SU-DHL-6 (cell line): ENCODE data around the gene RGMA.

Source experiments
- H2AFZ ChIP-seq: fragments of 200-600 bp; sonication (generic); 2 replicates; pipeline ENCODE4 v1.6.1; 2014; ENCODE audit warnings: low read depth, mild to moderate bottlenecking, moderate library complexity, mixed read lengths, antibody characterized with exemption, low read length; ENCODE audit not compliant: severe bottlenecking
- H3F3A ChIP-seq: fragments of 200-600 bp; shearing (Covaris generic); 2 replicates; pipeline ENCODE4 v1.6.0; 2016; ENCODE audit warnings: antibody characterized with exemption, mild to moderate bottlenecking; ENCODE audit not compliant: insufficient read depth
- H3K27ac ChIP-seq: fragments of 200-600 bp; sonication (generic); 2 replicates; pipeline ENCODE4 v1.5.1; 2016; ENCODE audit warnings: low read depth, mild to moderate bottlenecking, low read length, moderate library complexity, mixed read lengths
- H3K27me3 ChIP-seq: fragments of 200-600 bp; sonication (generic), shearing (Covaris generic); 2 replicates; pipeline ENCODE4 v1.6.0; 2014; ENCODE audit warnings: mild to moderate bottlenecking, low read length
- H3K36me3 ChIP-seq: fragments of 200-600 bp; sonication (generic); 2 replicates; pipeline ENCODE4 v1.6.1; 2014; ENCODE audit warnings: mild to moderate bottlenecking, low read length, mixed read lengths
- H3K4me2 ChIP-seq: fragments of 300-600, 200-600 bp; shearing (Covaris generic), sonication (generic); 2 replicates; pipeline ENCODE4 v1.6.0; 2014; ENCODE audit warnings: low read length, low read depth, mild to moderate bottlenecking; ENCODE audit not compliant: poor library complexity, severe bottlenecking
- H3K4me3 ChIP-seq: fragments of 200-600 bp; sonication (generic); 2 replicates; pipeline ENCODE4 v1.5.1; 2014; ENCODE audit warnings: antibody characterized with exemption, low read length, mild to moderate bottlenecking, mixed read lengths; ENCODE audit not compliant: insufficient read depth, poor library complexity, severe bottlenecking
- H3K79me2 ChIP-seq: fragments of 200-600 bp; sonication (generic); 2 replicates; pipeline ENCODE4 v1.6.1; 2014; ENCODE audit warnings: mild to moderate bottlenecking, low read length, moderate library complexity; ENCODE audit not compliant: insufficient read depth
- H3K9ac ChIP-seq: fragments of 200-600 bp; sonication (generic); 2 replicates; pipeline ENCODE4 v1.7.0; 2014; ENCODE audit warnings: mild to moderate bottlenecking, low read length
- H3K9me2 ChIP-seq: fragments of 200-600 bp; sonication (generic); replicated peaks from 2 replicates; pipeline ENCODE4 v1.6.1; 2014; ENCODE audit warnings: low read length; ENCODE audit not compliant: insufficient read depth
- H3K9me3 ChIP-seq: fragments of 200-600 bp; sonication (generic); 2 replicates; pipeline ENCODE4 v1.6.1; 2014; ENCODE audit warnings: low read length, mixed read lengths; ENCODE audit not compliant: insufficient read depth
- H4K20me1 ChIP-seq: fragments of 200-600 bp; sonication (generic); 2 replicates; pipeline ENCODE4 v1.6.1; 2014; ENCODE audit warnings: low read depth, mild to moderate bottlenecking, antibody characterized with exemption, low read length, moderate library complexity, mixed read lengths
- EZH2phosphoT487 ChIP-seq: fragments of 200-600 bp; sonication (generic), shearing (Covaris generic); conservative IDR thresholded peaks from 2 replicates; pipeline ENCODE4 v1.6.1; 2018; ENCODE audit warnings: mild to moderate bottlenecking, antibody characterized with exemption, low read length, moderate library complexity, mixed read lengths
- TF ChIP-seq, protein P1 (sequence below): fragments of 200-600 bp; sonication (generic); IDR thresholded peaks from one replicate; pipeline ENCODE4 v1.5.1; 2017; ENCODE audit warnings: antibody characterized with exemption, mild to moderate bottlenecking, low read length, moderate library complexity; ENCODE audit not compliant: insufficient read depth, poor library complexity, severe bottlenecking

The RGMA gene

DNA sequence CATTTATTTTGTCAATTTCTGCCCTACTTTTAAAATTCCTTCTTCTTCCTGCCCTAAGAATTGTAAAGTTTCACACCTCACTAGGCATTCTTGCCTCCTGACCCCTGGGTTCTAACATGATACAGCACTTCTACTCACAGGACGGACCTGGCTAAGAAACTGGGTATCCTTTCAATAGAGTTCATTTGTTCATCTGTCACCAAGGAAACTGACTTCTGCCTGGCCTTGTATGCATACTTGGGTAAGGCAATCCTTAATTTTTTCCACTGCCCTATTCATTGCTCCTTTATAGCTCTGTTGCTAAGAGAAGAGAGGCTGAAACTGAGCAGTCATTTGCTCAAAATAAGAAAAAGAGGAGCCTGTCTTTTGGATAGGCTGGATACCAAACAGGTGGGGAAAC lies 3.3 kb downstream of the RGMA start:
- Histone ChIP-seq H3K27ac (no peak overlapping the region), H3K9ac (no peak overlapping the region), H3K27me3 (no peaks in the 10 kb centered on the region), H3F3A (no peaks in the 10 kb centered on the region), H3K4me3 (no peak overlapping the region), H3K9me2 (no peaks in the 10 kb centered on the region), H3K79me2 (no peaks in the 10 kb centered on the region), H3K4me2 (no peak overlapping the region), H3K9me3 (no peaks in the 10 kb centered on the region), H3K36me3 (no peaks in the 10 kb centered on the region), H2AFZ (no peak overlapping the region), H4K20me1 (no peaks in the 10 kb centered on the region)
- TF ChIP-seq, protein P1, sequence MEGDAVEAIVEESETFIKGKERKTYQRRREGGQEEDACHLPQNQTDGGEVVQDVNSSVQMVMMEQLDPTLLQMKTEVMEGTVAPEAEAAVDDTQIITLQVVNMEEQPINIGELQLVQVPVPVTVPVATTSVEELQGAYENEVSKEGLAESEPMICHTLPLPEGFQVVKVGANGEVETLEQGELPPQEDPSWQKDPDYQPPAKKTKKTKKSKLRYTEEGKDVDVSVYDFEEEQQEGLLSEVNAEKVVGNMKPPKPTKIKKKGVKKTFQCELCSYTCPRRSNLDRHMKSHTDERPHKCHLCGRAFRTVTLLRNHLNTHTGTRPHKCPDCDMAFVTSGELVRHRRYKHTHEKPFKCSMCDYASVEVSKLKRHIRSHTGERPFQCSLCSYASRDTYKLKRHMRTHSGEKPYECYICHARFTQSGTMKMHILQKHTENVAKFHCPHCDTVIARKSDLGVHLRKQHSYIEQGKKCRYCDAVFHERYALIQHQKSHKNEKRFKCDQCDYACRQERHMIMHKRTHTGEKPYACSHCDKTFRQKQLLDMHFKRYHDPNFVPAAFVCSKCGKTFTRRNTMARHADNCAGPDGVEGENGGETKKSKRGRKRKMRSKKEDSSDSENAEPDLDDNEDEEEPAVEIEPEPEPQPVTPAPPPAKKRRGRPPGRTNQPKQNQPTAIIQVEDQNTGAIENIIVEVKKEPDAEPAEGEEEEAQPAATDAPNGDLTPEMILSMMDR: no peak
- TF ChIP-seq EZH2phosphoT487: no peak

DNA sequence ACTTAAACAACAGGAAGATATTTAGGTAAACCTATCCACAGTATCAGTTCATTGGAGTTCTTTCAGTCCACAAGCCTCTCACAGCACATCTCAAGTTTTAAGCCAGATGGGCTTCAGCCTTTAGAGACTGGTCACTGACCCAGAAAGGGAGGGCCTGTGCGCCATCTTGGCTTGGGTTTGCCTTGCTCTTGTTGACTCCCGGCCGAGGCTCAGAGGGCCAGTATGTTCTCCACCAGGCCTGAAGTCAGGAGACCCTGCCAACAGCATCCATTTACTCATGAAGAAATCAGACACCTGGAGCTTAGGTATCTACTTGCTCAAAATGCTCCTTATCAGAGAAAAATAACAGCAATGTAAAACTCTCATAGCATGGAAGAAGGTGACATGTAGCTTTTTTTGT lies 6.2 kb downstream of the RGMA start:
- Histone ChIP-seq H3K9me2 (no peaks in the 10 kb centered on the region), H3K4me3 (no peak overlapping the region), H3K79me2 (no peaks in the 10 kb centered on the region), H4K20me1 (no peaks in the 10 kb centered on the region), H3K9ac (no peak overlapping the region), H3K27ac (no peak overlapping the region), H3K4me2 (no peak overlapping the region), H3K36me3 (no peaks in the 10 kb centered on the region), H3K27me3 (no peaks in the 10 kb centered on the region), H3F3A (no peaks in the 10 kb centered on the region), H2AFZ (no peak overlapping the region), H3K9me3 (no peaks in the 10 kb centered on the region)
- TF ChIP-seq EZH2phosphoT487: no peak
- TF ChIP-seq, protein P1: no peak

DNA sequence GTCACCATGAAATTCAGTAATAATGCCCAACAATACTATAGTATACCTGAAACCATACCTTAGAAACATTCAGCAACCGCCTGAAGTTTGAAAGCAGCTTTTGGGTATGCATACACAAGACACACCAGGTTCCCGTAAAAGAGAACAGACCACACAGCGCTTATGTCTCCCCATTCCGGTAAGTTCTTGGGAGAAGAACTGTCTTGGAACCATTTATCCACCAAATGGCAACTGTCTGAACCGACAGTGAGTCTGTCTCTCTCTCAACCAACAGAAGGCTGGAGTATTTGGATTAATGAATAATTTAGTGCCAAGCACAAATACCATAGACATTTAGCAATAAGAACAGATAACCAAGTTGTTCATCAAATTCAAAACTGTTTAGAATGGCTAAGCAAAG lies 7.6 kb downstream of the RGMA start:
- no peaks in the 10 kb centered on the region for H3K9me2 ChIP-seq
- H3F3A ChIP-seq: no peaks in the 10 kb centered on the region
- no peak overlapping the region for H3K27ac ChIP-seq
- H4K20me1 ChIP-seq: no peaks in the 10 kb centered on the region
- H3K9me3 ChIP-seq: no peaks in the 10 kb centered on the region
- no peak overlapping the region for H2AFZ ChIP-seq
- H3K4me2 ChIP-seq: no peak overlapping the region
- no peak overlapping the region for H3K9ac ChIP-seq
- H3K27me3 ChIP-seq: no peaks in the 10 kb centered on the region
- no peak overlapping the region for H3K4me3 ChIP-seq
- no peaks in the 10 kb centered on the region for H3K79me2 ChIP-seq
- TF ChIP-seq, protein P1: no peak
- H3K36me3 ChIP-seq: no peaks in the 10 kb centered on the region

DNA sequence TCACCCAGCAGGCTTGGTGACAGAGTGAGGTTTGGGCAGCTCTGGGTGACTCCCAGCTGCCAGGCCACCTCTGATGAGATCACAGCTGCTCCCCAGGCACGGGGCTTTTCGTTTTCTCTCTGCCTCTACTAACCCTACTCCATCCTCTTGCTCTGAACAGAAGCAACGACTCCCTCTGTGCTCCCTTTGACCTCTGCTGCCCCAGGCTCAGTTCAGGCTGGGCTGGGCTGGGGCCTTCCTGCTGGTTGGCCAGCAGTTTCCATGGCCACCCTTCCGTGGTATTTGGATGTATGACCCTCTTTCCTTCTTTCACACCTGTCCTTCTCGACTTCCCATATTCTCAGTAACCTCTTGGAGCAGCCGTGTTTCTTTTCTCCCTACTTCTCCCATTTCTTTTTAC lies 8.6 kb downstream of the RGMA start:
- Histone ChIP-seq H3K4me2 (no peak overlapping the region), H3K9ac (no peak overlapping the region), H2AFZ (no peak overlapping the region), H3K9me3 (no peaks in the 10 kb centered on the region), H3K27me3 (no peaks in the 10 kb centered on the region), H3F3A (no peaks in the 10 kb centered on the region), H3K79me2 (no peaks in the 10 kb centered on the region), H3K27ac (no peak overlapping the region), H3K9me2 (no peaks in the 10 kb centered on the region), H3K4me3 (no peak overlapping the region), H4K20me1 (no peaks in the 10 kb centered on the region), H3K36me3 (no peaks in the 10 kb centered on the region)
- TF ChIP-seq EZH2phosphoT487: no peak
- TF ChIP-seq, protein P1: no peak
